Globus pallidus (tissue), 1 donor: Measurements from ENCODE around the gene KAT6B.

Source experiments
- DNase-seq: peaks from one replicate; pipeline ENCODE4 v3.0.0-alpha.2; 2015; ENCODE audit warnings: low spot score

KAT6B gene

GRCh38 chr10:75070961-75071428 is 244.6 kb downstream of the KAT6B start:
- DNase-seq = no peak

DNA sequence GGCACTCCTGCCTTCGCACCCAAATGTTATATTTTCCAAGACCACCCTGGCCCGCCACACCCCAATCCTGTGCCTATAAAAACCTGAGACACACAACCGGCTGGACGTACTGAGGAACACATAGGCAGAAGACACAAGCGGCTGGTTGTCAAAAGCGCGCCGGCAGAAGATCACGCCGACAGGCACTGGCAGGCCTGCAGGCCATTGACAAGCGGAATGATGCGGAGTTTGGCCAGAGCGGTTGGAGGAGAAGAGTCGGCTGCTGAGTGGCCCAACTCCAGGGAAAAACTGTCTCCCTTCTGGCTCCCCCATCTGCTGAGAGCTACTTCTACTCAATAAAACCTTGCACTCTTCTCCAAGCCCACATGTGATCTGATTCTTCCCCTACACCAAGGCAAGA is 245.4 kb downstream of the KAT6B start:
- no peak for DNase-seq

GRCh38 chr10:75072727-75073126 is 246.3 kb downstream of the KAT6B start:
- no peak for DNase-seq

DNA sequence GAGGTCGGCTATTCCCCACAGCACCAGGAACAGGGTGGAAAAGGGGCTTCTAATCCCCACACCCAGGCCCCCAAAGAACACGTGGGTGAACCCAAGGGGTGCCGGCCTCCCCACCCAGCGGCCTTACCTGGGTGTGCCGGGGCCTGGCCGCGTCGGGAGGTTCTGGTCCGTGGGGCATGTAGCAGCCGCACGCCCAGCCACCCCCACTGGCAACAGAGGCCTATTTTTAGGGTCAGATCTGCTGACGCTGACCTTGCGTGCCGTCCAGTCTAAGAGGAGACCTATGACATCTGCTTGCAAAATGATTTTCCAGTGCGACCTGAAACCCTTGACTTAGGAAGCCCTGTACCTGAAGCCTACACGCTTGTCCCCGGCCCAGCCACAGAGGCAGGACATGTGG is 247.0 kb downstream of the KAT6B start:
- DNase-seq = no peak

GRCh38 chr10:75074711-75075445 is 248.5 kb downstream of the KAT6B start:
- no peak for DNase-seq

DNA sequence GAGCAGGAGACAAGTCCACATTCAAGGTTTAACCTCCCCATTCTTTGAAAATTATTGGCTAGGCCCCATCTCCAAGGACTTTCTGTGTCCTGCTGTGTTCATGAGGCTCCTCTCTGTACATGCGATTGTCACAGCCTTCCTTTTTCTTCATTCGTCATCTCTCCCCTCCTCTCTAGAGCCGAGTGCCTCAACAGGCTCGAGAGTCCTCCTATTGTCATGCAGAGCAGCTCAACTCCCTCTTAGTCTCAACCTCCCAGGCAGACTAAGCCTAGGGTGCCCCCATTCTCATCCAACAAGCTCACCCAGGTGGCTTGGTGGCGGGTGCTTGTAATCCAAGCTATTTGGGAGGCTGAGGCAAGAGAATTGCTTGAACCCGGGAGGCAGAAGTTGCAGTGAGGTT is 249.9 kb downstream of the KAT6B start:
- DNase-seq = no peak

DNA sequence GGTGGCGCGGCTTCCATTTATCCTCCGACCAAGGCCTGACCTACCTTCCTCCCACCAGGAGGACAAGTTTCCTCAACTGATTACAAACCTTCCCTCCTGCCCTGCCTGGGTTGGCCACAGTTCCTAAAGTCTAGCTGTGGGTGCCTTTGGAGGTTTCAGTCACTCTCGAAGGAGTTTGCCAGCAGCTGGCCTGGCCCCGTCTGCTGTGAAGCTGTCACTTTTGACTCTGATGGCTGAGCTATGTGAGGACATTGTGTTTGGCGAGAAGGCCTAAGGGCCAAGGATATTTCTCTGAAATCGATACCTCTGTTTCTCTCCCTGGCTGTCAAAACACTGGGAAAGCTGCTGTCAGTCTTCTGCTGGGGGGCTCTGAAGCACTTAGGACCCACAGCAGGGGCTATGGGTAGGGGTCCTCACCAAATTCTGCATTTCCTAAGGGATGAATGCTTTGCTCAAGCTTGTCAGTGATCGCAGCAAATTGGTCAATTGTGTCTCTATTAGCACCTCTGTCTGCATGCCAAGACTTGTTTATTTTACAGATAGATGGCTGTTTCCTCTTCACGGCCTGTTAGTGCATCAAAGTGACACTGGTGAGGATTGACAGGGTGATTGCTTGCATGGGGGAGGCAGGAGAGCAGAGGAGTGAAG is 253.2 kb downstream of the KAT6B start:
- no peak for DNase-seq

- no peak for DNase-seq
Observed at GRCh38 chr10:75080554-75080953, 254.2 kb downstream of the KAT6B start.

DNA sequence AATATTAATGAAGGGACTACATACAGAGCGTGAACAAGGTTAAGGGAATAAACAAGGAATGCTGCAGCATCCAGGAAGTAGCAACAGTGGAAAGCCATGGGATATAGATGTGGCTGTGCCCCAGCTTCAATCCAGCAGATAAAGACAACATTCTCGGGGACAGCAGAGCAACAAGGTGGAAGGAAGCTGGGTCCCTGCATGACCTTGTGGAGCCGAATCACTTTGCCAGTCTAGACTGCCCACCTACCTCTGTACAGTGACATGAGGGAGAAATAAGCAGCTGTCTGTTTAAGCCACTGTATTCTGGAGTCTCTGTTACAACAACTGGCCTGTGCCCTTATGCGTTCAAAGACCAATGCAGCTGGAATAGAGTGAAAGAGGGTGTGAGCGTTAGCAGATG is 255.0 kb downstream of the KAT6B start:
- no peak for DNase-seq
